ENCODE measurements around the gene MON2.
A peak's percentile ranks its signal among the peaks of the same experiment; 100 is the strongest.
"Not testable (repeated sequence)": the region's sequence is repeated elsewhere in the genome, so short reads cannot be mapped to it uniquely, and the experiment has no call there.

The MON2 gene, protein sequence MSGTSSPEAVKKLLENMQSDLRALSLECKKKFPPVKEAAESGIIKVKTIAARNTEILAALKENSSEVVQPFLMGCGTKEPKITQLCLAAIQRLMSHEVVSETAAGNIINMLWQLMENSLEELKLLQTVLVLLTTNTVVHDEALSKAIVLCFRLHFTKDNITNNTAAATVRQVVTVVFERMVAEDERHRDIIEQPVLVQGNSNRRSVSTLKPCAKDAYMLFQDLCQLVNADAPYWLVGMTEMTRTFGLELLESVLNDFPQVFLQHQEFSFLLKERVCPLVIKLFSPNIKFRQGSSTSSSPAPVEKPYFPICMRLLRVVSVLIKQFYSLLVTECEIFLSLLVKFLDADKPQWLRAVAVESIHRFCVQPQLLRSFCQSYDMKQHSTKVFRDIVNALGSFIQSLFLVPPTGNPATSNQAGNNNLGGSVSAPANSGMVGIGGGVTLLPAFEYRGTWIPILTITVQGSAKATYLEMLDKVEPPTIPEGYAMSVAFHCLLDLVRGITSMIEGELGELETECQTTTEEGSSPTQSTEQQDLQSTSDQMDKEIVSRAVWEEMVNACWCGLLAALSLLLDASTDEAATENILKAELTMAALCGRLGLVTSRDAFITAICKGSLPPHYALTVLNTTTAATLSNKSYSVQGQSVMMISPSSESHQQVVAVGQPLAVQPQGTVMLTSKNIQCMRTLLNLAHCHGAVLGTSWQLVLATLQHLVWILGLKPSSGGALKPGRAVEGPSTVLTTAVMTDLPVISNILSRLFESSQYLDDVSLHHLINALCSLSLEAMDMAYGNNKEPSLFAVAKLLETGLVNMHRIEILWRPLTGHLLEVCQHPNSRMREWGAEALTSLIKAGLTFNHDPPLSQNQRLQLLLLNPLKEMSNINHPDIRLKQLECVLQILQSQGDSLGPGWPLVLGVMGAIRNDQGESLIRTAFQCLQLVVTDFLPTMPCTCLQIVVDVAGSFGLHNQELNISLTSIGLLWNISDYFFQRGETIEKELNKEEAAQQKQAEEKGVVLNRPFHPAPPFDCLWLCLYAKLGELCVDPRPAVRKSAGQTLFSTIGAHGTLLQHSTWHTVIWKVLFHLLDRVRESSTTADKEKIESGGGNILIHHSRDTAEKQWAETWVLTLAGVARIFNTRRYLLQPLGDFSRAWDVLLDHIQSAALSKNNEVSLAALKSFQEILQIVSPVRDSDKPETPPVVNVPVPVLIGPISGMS (N-terminal part only)

DNA sequence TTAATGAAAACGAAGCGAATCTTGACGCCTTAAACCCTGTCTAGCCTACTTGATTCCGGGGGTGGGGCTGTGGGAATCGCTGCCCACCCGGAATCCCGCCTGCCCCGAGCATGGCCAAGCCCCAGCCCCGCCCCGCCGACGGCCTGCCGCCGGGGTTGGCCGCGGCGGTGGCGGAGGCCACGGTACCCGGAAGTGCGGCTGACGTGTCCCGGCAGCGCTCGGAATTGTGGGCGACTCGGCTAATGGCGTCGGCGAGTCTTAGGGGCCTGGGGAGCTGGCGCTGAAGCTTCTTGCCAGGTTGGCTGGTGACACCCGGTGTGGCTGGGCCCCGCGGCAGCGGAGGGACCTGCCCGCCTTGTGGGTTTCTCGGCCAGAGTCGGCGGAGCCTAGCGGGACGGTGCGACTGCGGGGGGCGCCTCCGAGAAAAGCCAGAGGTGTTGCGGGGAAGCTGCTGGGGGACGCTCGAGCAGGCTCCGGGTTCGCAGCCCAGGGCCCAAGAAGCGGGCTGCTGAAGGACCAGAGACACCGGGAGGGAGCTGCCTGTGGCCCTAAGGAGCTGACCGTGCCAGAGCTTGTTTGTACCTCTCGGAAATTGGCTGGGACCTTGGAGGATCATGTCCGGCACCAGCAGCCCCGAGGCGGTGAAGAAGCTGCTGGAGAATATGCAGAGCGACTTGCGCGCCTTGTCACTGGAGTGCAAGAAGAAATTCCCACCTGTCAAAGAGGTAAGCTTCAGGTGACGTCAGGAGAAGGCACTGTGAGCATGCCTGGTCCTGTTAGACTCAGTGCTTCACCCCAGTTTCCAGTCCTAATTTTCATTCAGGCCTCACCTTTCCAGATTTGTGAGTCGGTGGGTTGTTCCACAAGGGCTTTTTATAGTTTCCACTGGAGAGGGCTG lies at the start of gene MON2:
Gene MON2 (plus strand): TSS at position 233 of the 898 bp plus-strand sequence. CDS start 382 bp downstream, at position 615.
- intact Hi-C loops (cut with DNase I), result loop anchor here (10.0 kb wide), 3 partner anchors 58 to 468 kb away; partner anchors contain the start of genes PPM1H and USP15
- DNase-seq, result peak; percentile 82 to 98 (median 88)

DNA sequence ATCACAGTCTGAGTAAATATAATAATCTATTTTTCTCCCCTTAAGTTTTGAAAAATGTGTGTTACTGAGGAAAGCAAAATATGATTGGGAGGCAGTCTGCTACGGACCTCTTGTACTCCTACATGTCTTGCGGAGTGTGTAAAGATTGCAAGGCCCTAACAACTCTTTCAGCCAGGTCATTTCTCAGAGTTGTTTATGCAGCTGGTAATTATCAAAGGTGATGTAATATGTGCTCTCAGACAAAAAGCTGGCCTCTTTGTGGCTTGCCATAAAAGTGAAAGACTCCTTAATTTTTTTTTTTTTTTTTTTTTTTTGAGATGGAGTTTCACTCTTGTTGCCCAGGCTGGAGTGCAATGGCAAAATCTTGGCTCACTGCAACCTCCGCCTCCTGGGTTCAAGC lies 40.5 kb upstream of the MON2 start:
- no peak for DNase-seq
- intact Hi-C loops (cut with DNase I), result no loop called here

DNA sequence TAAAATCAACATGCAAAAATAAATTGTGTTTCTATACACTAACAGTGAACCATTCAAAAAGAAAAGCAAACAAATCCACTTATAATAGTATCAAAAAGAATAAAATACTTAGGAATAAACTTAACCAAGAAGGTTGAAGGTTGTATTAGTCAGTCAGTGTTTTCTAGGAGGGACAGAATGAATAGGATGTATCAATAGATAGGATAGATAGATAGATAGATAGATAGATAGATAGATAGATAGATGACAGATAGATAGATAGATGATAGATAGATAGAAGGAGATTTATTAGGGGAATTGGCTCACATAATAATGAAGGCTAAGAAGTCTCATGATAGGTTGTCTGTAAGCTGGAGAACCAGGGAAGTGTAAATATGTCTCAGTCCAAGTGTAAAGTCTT lies 37.2 kb upstream of the MON2 start:
- intact Hi-C loops (cut with DNase I), result no loop called here
- DNase-seq, result no peak

DNA sequence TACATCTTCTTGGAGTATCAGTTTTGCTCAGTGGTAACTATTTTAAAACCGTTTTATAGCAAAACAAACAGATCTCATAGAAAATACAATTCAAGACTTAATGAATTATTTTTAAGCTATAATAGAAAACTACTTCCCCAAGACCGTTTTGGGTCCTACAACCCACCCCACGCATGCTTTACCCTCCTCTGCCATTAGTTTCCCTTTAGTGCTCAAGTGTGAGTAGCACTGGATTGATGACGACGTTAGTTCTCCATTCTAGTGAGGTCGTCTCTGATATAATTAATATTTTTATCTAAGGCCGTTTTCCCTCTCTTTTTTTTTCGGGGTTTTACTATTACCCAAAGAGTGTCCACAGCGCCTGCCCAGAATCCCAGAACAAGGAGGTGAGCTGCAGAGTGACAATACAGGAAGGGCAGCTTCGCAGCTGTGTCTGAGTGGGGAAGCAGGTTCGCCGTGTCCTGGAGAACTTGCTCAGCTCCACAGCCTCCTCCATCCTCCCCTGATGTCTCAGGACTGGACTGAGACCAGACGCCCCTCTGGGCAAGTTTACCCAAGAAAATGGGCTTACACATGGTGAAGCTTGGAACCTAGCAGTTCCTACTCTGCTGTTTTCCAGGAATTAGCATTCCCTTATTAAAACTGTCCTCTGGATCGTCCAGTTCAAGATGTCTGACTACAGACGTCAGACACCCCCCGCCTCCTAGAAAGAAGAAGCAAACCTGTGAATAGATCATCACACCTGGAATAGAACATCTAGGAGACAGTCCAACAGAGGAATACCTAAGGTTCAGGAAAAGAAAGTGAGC lies 31.9 kb upstream of the MON2 start:
- intact Hi-C loops (cut with DNase I), result loop anchor here (5.0 to 10.0 kb wide), 3 partner anchors 90 to 358 kb away; no protein-coding TSS in a partner anchor
- DNase-seq, result no peak

DNA sequence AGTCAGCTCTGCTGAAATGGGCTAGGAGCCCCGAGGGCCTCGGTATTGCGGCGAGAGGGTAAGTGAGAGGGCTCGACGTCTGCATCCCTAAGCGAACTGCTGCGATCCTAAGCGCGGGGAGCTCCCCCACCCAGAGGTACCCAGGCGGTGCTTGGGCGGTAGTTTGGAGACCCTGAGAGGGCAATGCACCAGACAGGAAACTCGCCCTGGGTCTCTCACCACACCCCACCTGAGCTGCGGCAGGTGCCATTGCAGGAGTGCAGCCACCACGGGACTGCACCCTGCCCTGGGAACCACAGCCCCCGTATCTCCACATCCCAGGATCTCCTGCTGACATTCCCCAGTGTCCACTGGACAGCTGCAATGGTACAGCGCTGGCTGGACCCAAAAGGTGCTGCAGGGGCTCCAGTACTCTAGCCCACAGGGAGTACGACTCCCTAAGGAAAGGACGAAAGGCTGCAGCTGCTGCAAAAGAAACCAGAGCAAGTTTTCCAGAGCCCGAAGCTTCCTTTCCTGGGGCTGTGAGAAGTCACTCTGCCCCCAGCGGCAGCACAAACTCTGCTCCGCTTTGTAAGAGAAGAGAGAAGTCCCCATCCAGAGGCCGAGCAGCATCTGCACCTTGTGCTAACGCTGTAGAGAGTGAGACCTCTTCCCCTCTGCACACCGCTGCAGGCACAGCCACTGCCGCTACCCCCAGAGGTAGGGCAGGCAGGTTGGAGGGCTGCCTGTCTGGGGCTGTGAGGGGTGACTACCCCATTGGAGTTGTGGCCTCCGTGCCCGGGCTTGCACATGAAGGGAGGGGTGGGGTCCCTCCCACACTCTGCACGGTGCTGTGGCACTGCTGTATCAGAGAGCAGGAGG lies 31.1 kb upstream of the MON2 start:
- intact Hi-C loops (cut with DNase I), result loop anchor here (5.0 to 10.0 kb wide), 3 partner anchors 89 to 357 kb away; no protein-coding TSS in a partner anchor
- peak; percentile 37 to 93 (median 60) for DNase-seq

DNA sequence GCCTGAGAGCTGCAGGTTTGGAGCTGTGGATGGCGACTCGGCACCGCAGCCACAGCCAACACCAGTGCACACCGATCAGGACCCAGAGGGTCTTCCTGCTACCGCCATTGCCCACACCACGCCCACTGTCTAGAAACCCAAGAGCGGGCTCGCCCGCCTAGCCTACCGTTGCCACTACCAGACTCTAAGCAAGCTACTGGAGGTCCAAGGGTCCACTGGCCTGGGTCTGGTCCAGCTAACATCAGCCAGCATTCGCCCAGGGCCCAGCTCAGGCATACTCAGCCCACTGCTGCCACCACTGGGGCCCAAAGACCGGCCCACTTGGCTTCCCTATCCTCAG lies 30.5 kb upstream of the MON2 start:
- intact Hi-C loops (cut with DNase I), result loop anchor here (5.0 to 10.0 kb wide), 3 partner anchors 89 to 356 kb away; no protein-coding TSS in a partner anchor
- peak in 1 of 10 donors; percentile 79 for DNase-seq

DNA sequence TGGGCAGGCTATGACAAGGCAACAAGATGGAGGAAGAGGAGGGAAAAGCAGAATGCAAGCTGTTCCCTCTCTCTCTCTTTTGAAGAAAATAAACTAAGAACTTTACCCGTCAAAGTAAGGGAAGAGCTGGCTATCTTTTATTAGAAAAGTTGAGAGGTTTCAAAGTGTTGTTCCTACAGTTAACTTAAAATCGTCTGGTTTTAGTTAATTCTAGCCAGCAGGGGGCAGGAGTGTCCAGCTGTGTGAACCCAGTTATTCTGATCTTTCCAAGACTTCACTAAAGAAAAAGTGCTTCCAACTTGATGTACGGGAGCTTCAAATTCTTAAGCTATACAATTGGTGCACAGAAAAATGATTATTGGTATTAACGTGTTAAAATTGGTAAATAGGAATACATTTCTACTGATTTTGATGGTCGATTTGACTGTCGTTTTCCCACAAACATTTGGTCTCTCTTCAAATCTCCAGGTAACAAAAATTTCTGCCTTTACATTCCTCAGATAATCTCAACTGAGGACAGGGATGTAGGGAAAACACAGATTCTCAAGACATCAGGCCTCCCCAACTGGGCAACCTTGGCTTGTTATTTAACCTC lies 28.4 kb upstream of the MON2 start:
- intact Hi-C loops (cut with DNase I), result loop anchor here (5.0 to 10.0 kb wide), 3 partner anchors 87 to 354 kb away; no protein-coding TSS in a partner anchor
- DNase-seq, result peak in 6 of 10 donors; percentile 23 to 83 (median 61)

DNA sequence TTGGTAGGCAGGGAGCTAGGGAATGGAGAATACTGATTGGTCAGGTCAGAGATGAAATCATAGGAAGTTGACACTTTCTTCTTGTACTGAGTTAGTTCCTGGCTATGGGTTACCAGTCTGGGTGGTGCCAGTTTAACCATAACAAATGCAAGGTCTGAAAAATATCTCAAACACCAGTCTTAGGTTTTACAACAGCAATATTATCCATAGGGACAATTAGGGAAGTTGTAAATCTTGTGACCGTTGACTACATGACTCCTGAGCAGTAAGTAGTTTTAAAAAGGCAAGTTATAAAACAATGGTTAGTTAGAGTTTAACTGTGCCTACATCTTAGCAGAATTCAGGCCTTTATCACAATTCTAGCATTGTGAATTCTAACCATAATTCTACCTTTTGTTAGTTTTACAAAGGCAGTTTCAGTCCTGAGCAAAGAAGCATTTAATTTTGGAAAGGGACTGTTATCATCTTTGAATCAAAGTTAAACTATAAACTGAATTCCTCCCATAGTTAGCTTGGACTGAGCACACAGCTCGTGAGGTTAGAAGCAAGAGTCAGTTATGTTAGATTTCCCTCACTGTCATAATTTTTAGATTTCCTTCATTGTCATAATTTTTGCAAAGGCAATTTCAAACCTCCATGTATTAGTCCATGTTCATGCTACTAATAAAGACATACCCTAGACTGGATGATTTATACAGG lies 19.7 kb upstream of the MON2 start:
- intact Hi-C loops (cut with DNase I), result no loop called here
- no peak for DNase-seq

DNA sequence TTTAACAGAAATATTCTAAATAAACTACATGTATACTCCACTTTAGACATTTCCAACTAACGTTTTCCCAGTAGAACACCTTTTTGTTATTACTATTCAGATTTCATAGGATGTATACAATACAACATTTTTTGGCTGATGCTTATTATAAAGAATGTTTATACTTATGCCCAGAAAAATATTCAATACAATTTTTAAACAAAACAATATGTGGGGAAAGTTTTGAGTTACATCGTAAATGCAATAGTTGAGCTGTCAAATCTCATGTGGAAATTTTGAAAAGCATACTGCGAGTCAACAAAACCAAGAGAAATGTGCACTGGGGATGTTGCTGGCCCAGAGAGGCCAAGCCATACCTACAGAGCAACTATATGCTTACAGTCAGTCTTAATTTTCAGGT lies 18.2 kb upstream of the MON2 start:
- no peak for DNase-seq
- intact Hi-C loops (cut with DNase I), result no loop called here

DNA sequence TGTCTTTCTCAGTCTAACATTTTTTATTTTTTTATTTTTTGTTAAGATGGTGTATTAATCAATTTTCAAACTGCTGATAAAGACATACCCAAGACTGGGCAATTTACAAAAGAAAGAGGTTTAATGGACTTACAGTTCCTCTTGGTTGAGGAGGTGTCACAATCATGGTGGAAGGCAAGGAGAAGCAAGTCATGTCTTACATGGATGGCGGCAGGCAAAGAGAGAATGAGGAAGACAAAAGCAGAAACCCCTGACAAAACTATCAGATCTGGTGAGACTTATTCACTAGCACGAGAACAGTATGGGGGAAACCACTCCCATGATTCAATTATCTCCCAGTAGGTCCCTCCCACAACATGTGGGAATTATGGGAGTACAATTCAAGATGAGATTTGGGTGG lies 11.2 kb upstream of the MON2 start:
- DNase-seq; intact Hi-C loops (cut with DNase I): not testable (repeated sequence)

DNA sequence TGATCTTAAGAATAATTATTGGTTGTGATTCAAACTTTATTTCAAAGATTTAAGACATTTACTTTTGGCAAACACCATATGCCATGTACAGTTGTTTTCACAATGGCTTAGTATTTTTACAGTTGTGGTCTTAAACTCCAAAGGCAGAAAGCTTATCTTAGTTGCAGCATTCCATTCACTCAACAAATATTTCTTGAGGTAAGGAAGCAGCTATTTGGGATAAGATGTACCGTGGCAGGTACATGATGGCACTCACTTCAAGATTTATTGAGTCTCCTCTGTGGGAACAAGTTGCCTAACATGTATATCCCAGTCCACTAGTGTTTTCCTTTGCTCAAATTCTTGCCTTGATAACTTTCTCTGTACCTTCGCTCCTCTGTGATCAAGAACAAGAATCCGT lies 8.0 kb upstream of the MON2 start:
- no peak for DNase-seq
- intact Hi-C loops (cut with DNase I), result no loop called here

DNA sequence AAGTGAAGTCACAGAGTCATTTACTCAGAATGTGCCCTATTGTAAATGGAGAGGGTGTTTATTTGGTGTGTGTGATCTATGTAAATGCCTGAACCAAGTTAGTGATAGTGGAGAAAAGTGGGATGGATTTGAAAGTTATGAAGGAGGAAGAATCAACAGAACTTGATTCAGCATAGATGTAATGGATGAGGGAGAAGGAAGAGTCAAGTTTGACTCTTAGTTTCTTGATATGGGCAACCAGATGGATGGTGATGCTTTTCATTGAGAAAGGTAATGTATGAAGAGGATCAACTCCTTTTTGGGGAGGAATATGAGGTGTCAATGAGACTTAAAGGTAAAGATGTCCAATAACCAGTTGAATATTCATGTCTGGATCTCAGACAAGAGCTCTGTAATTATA lies 6.7 kb upstream of the MON2 start:
- intact Hi-C loops (cut with DNase I), result loop anchor here (10.0 kb wide), 3 partner anchors 65 to 475 kb away; partner anchors contain the start of genes PPM1H and USP15
- DNase-seq, result no peak

DNA sequence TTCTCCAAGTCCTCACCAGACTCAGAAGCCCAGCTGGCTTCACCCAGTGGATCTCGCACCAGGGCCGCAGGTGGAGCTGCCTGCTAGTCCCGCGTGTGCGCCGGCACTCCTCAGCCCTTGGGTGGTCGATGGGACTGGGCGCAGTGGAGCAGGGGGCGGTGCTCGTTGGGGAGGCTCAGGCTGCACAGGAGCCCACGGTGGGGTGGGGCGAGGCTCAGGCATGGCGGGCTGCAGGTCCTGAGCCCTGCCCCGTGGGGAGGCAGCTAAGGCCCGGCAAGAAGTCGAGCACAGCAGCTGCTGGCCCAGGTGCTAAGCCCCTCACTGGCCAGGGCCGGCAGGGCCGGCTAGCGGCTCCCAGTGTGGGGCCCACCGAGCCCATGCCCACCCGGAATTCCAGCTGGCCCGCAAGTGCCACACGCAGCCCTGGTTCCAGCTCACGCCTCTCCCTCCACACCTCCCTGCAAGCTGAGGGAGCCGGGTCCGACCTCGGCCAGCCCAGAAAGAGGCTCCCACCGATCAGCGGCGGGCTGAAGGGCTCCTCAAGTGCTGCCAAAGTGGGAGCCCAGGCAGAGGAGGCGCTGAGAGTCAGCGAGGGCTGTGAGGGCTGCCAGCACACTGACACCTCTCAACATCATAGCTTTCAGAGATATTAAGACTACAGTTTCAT lies 5.3 kb upstream of the MON2 start:
- DNase-seq, result not testable (repeated sequence)
- intact Hi-C loops (cut with DNase I), result loop anchor here (10.0 kb wide), 3 partner anchors 63 to 473 kb away; partner anchors contain the start of genes PPM1H and USP15

DNA sequence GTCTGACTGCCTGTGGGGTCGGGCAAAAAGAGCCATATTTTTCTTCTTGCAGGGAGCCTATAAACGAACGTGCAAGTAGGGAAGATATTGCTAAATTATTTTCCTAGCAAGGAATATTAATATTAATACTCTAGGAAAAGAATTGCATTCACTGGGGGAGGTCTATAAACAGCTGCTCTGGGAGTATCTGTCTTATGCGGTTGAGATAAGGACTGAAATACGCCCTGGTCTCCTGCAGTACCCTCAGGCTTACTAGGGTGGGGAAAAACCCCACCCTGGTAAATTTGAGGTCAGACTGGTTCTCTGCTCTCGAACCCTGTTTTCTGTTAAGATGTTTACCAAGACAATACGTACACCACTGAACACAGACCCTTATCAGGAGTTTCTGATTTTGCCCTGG lies 3.4 kb upstream of the MON2 start:
- intact Hi-C loops (cut with DNase I), result loop anchor here (10.0 kb wide), 3 partner anchors 62 to 472 kb away; partner anchors contain the start of genes PPM1H and USP15
- not testable (repeated sequence) for DNase-seq

DNA sequence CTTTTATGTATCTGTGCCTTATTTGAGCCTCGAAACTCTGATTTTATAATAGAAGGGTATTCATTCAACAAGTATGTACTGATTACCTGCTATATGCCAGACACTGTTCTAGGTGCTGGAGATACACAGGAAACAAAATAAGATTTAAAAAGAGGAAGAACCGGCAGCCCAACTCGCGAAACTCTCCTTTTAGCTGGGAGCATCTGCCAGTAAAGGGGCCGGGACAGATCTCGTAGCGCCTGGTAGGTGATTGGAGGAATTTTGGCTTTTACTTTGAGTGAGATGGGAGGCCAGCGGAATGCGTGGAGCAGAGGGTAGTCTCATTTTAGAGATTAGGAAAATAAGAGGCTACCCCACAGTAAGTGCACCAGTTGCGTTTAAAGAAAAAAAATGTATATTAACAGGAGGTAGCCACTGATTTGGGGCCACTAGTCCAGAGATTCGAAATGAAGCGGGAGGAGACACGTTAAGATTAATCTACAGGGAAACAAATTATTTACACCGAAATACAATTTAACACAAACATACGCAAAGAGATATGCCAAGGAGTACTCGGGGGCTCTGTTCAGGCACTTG lies 520 bp upstream of the MON2 start:
- intact Hi-C loops (cut with DNase I), result loop anchor here (10.0 kb wide), 3 partner anchors 59 to 469 kb away; partner anchors contain the start of genes PPM1H and USP15
- DNase-seq, result peak in 6 of 10 donors; percentile 17 to 85 (median 28)
